A673 (cell line): Measurements from ENCODE around the gene FBLN2. TPM values are rescaled to one million over a fixed set of nuclear protein-coding genes. Genes with fewer than 3 reads are reported as not detected.

ENCODE experiments used
- BruUV-seq: library from RNA; stranded (reverse); fragments of 400-500 nt; replicated peaks from 2 replicates; lab custom pipeline; 2021; lab: Mats Ljungman, UMichigan
- CTCF ChIA-PET: fragments of 300-600 bp; sonication (Branson Sonifier 250); formaldehyde crosslinking; loops from one replicate; lab custom pipeline; 2022; ENCODE audit warnings: antibody characterized with exemption; lab: Charles Lee
- POLR2A ChIA-PET: fragments of 300-600 bp; sonication (Branson Sonifier 250); formaldehyde crosslinking; loops from one replicate; lab custom pipeline; 2022; ENCODE audit warnings: antibody characterized with exemption; ENCODE audit not compliant: low non-redundant PET; lab: Charles Lee
- DNase-seq: peaks from one replicate; pipeline ENCODE4 v3.0.0-alpha.2; 2015; ENCODE audit warnings: low spot score
- H3K27ac ChIP-seq: fragments of 200-600 bp; sonication (generic); 2 replicates; pipeline ENCODE4 v1.5.1; 2016; ENCODE audit warnings: mixed run types, low read depth, mild to moderate bottlenecking, mixed read lengths, antibody characterized with exemption, low read length; ENCODE audit not compliant: poor library complexity, severe bottlenecking
- H3K27me3 ChIP-seq: fragments of 200-600 bp; sonication (generic); replicated peaks from 2 replicates; pipeline ENCODE4 v1.6.1; 2017; ENCODE audit warnings: mixed run types, low read depth, mild to moderate bottlenecking, mixed read lengths, antibody characterized with exemption, low read length; ENCODE audit not compliant: insufficient read depth, poor library complexity
- H3K36me3 ChIP-seq: fragments of 200-600 bp; sonication (generic); 2 replicates; pipeline ENCODE4 v1.6.1; 2016; ENCODE audit warnings: mixed run types, mild to moderate bottlenecking, mixed read lengths, antibody characterized with exemption, low read length; ENCODE audit not compliant: insufficient read depth, poor library complexity, severe bottlenecking
- H3K4me1 ChIP-seq: fragments of 200-600 bp; sonication (generic); 2 replicates; pipeline ENCODE4 v1.6.1; 2017; ENCODE audit warnings: mixed run types, mild to moderate bottlenecking, mixed read lengths, antibody characterized with exemption, low read length; ENCODE audit not compliant: insufficient read depth, poor library complexity, severe bottlenecking
- H3K4me3 ChIP-seq: fragments of 200-600 bp; sonication (generic); 2 replicates; pipeline ENCODE4 v1.5.1; 2016; ENCODE audit warnings: low read depth, mixed run types, mild to moderate bottlenecking, mixed read lengths, low read length; ENCODE audit not compliant: poor library complexity, severe bottlenecking
- H3K9me3 ChIP-seq: fragments of 200-600 bp; sonication (generic); 2 replicates; pipeline ENCODE4 v1.6.1; 2016; ENCODE audit warnings: mixed run types, low read depth, mild to moderate bottlenecking, mixed read lengths, antibody characterized with exemption, low read length; ENCODE audit not compliant: poor library complexity, severe bottlenecking
- EZH2 ChIP-seq: fragments of 200-600 bp; sonication (generic); IDR thresholded peaks from 2 replicates; pipeline ENCODE4 v1.6.1; 2017; ENCODE audit warnings: borderline replicate concordance, low read depth, mild to moderate bottlenecking, mixed read lengths, antibody characterized with exemption, low read length; ENCODE audit not compliant: poor library complexity, severe bottlenecking
- intact Hi-C: fragments of 100-400 bp; cut with micrococcal nuclease; formaldehyde crosslinking; loops from one replicate; pipeline ENCODE4 v1.10.0; 2022; ENCODE audit not compliant: unreplicated experiment
- total RNA-seq: library from RNA; stranded (reverse); gene quantifications from 2 replicates; pipeline ENCODE4 v1.2.3, GENCODE V29; 2021
- TF ChIP-seq, protein P1 (sequence below): fragments of 300-800, 200-600 bp; sonication (generic); conservative IDR thresholded peaks from 2 replicates; pipeline ENCODE4 v1.5.1; 2017; ENCODE audit warnings: low read depth, mild to moderate bottlenecking, antibody characterized with exemption, low read length, moderate library complexity, mixed read lengths

FBLN2 gene
- total RNA-seq, 1 experiment from 2014 or later, result 0.71 TPM

DNA sequence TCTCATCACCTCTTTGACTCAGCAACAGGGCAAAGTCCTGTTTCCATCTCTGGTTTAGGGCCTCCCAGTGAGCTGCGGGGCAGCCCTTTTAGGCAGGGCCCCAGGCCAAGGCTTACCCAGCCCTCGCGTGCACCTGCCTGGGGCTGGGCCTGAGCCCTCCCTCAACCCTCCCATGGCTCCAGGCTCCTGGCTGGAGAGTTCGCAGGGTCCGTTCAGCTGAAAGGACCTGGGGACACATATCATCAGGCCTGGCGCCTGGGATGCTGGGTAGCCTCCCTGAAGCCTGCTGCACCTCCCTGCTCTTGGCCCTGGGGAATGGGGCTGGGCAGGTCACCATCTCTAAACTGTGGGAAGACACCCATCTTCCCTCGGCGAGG lies 39.1 kb upstream of the FBLN2 start:
- Histone ChIP-seq H3K27ac (no peak overlapping the region), H3K36me3 (no peaks in the 10 kb centered on the region), H3K9me3 (no peaks in the 10 kb centered on the region), H3K27me3 (no peaks in the 10 kb centered on the region), H3K4me1 (no peaks in the 10 kb centered on the region), H3K4me3 (no peak overlapping the region)
- no peak for DNase-seq
- POLR2A ChIA-PET, result no interaction called here
- CTCF ChIA-PET, result no interaction called here
- TF ChIP-seq, protein P1, sequence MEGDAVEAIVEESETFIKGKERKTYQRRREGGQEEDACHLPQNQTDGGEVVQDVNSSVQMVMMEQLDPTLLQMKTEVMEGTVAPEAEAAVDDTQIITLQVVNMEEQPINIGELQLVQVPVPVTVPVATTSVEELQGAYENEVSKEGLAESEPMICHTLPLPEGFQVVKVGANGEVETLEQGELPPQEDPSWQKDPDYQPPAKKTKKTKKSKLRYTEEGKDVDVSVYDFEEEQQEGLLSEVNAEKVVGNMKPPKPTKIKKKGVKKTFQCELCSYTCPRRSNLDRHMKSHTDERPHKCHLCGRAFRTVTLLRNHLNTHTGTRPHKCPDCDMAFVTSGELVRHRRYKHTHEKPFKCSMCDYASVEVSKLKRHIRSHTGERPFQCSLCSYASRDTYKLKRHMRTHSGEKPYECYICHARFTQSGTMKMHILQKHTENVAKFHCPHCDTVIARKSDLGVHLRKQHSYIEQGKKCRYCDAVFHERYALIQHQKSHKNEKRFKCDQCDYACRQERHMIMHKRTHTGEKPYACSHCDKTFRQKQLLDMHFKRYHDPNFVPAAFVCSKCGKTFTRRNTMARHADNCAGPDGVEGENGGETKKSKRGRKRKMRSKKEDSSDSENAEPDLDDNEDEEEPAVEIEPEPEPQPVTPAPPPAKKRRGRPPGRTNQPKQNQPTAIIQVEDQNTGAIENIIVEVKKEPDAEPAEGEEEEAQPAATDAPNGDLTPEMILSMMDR, result no peak
- no peak for TF ChIP-seq EZH2
- intact Hi-C loops, result no loop called here
- no TSS peak for BruUV-seq

DNA sequence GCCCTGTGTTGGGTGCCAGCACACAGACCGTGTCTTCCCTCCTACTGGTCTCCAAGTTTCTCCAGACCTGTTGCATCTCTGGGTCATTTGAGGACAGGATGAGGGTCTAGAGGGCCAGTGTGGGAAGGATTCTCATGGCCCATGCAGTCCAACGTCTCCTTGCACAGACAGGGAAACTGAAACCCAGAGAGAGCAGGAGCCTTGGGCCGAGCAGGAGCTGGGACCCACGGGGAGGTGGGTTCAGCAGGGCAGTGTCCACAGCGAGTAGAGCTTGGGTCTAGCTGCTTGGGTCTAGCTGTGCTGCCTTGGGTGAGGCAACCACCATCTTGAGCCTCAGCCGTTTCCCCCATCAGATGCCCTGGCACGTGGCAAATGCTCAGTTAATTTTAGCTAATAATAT lies 36.5 kb upstream of the FBLN2 start:
- Histone ChIP-seq H3K4me3 (no peak overlapping the region), H3K36me3 (no peaks in the 10 kb centered on the region), H3K9me3 (no peaks in the 10 kb centered on the region), H3K27me3 (no peaks in the 10 kb centered on the region), H3K27ac (no peak overlapping the region), H3K4me1 (no peaks in the 10 kb centered on the region)
- TF ChIP-seq, protein P1, result no peak
- TF ChIP-seq EZH2, result no peak
- ChIA-PET CTCF (interaction anchor here (1.5 kb wide), 1 partner anchor 18 kb away, joined by 4 read pairs; no protein-coding TSS in a partner anchor), POLR2A (no interaction called here)
- intact Hi-C loops, result no loop called here
- no TSS peak for BruUV-seq
- no peak for DNase-seq

DNA sequence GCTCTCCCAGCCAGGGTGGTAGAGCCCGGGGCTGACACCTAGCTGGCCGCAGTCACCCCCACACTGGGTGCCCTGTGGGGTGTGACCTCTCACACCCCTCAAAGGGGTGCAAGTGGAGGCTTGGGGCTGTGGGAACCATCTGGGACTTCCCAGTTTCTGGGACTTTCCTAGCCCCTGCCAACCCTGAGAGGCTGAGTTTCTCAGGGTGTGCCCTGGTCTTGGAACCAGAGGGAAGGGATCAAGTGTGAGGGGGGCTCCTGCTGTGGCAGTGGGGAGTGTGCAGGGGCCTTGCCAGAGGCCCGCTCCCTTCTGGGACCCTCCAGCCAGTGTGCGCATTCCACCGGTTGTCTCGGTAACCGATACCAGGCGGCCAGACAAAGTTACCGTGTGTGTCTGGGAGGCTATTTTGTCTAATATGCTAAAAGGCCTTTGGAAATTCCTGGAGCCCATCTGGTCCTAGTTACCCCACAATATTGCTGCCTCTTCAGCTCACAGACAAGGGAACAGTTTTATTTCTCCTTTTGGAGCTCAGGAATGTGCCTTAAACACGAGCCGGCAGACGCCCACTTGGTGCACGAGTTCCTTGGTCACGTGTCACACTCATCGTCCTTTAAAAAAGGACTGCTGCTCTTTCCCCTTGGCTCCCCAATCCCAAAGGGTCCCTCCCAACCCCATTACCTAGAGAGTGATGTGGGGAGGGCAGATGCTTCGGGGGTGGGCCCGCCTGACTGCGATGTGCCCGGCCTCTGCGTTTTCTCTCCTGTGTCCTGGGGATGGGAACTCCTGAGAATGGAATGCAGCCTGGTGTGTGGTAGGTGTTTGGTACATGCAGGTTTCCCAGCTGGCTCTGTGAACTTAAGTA lies 35.6 kb upstream of the FBLN2 start:
- DNase-seq, result no peak
- CTCF ChIA-PET, result no interaction called here
- TF ChIP-seq EZH2, result no peak
- TF ChIP-seq, protein P1, result no peak
- no TSS peak for BruUV-seq
- Histone ChIP-seq H3K36me3 (no peaks in the 10 kb centered on the region), H3K4me3 (no peak overlapping the region), H3K27me3 (no peaks in the 10 kb centered on the region), H3K9me3 (no peaks in the 10 kb centered on the region), H3K27ac (no peak overlapping the region), H3K4me1 (no peaks in the 10 kb centered on the region)
- POLR2A ChIA-PET, result no interaction called here
- intact Hi-C loops, result no loop called here
